GM18909 (cell line): ENCODE measurements around the gene C1QTNF12.

Experiments
- ATAC-seq: cut with Tn5 transposase; IDR thresholded peaks from one replicate; pipeline ENCODE4 v1.9.1; 2021; ENCODE audit warnings: mild to moderate bottlenecking; ENCODE audit not compliant: unreplicated experiment, poor library complexity

The C1QTNF12 gene, protein sequence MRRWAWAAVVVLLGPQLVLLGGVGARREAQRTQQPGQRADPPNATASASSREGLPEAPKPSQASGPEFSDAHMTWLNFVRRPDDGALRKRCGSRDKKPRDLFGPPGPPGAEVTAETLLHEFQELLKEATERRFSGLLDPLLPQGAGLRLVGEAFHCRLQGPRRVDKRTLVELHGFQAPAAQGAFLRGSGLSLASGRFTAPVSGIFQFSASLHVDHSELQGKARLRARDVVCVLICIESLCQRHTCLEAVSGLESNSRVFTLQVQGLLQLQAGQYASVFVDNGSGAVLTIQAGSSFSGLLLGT

GRCh38 chr1:1246577-1247340, at the start of gene C1QTNF12:
C1QTNF12 (minus strand) TSS chr1:1246722; CDS start chr1:1246690, 32 bp downstream.
- ATAC-seq: no peak

GRCh38 chr1:1295154-1295923, 48.8 kb upstream of the C1QTNF12 start:
- ATAC-seq: no peak

DNA sequence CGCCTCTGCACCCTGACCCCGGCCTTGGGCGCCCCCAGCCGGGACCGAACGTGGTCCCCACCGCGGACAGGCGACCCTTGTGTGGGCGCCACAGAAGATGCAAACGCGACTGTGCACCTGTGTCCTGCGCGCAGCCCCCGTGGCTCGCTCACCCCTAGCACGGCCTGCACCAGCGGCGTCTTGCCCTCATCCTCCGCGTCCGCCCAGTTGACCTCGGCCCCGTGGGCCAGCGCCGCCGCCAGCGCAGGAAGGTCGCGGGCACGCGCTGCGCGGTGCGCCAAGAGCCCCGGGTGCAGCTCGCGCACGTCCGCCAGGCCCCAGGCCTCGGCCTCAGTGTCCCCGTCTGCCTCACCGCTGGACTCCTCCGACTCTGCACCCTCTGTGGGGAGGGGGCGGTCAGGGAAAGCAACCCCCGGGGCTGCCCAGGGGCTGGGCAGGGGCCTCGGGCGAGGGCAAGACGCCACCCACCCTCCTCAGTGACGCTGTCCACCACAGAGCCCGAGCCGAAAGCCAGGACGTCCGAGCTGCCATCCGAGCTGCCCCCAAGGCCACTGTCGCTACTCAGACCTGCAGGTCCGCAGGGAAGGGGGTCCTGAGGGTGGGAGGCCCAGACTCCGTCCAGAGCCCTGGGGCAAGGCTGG, 47.8 kb upstream of the C1QTNF12 start:
- ATAC-seq: no peak

GRCh38 chr1:1293263-1294249, 47.0 kb upstream of the C1QTNF12 start:
- ATAC-seq: no peak

- no peak for ATAC-seq
These were observed 46.3 kb upstream of the C1QTNF12 start for GRCh38 chr1:1292851-1293250.

- ATAC-seq: no peak
These were observed 45.9 kb upstream of the C1QTNF12 start for GRCh38 chr1:1292442-1292779.

DNA sequence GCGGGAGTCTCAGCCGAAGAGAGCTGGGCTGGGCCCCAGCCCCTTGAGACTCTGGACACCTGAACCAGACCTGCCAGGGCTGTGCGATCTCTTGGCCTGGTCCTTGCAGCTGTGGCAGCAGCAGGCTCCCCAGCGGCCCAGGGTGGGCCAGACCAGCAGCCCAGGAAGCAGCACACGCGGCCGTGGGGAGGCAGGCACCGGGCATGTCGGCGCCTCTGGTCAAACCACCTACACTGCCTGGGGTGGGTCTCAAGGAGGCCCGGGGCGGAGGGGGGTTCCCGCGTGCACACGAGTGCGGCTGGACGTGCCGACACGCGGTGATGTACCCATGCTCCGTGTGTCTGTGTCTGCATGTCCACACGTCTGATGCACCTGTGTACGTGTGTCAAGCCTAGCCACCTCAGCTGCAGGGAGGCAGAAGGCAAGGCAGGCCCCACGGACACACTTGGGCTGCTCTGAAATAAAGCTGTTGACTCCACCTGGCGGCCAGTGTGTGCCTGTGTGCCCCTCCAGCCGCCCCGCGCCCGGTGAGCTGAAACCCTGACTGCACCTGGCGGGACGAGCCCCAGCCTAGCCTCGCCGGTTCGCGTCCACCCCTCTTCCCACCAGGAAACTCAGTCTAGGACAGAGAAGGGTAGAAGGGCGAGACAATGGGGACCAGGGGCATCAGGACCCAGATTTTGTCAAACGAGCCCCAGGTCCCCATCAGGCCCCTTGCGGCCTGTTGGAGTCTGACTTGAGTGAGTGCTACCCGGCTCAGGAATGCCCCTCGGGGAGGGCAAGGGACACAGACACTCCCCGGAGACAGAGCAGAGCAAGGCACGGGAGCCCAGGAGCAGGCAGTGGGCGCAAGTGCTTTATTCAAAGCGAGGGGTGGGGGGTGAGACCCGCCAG, 45.3 kb upstream of the C1QTNF12 start:
- ATAC-seq: no peak

- ATAC-seq: no peak
These were observed 44.6 kb upstream of the C1QTNF12 start for GRCh38 chr1:1291023-1291528.

DNA sequence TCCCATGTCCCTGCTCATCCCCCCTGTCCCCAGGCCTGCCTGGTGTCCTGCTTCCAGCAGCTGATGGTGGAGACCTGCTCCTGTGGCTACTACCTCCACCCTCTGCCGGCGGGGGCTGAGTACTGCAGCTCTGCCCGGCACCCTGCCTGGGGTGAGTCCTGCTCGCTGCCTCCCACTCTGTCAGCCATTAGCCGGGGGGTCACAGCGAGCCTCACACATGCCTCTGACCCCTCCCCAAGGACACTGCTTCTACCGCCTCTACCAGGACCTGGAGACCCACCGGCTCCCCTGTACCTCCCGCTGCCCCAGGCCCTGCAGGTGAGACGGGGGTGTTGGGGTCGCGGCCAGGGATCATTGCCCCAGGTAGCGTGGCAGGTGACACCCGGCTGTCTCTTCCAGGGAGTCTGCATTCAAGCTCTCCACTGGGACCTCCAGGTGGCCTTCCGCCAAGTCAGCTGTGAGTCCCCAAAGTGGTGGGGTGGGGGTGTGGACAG, 43.8 kb upstream of the C1QTNF12 start:
- ATAC-seq: no peak

DNA sequence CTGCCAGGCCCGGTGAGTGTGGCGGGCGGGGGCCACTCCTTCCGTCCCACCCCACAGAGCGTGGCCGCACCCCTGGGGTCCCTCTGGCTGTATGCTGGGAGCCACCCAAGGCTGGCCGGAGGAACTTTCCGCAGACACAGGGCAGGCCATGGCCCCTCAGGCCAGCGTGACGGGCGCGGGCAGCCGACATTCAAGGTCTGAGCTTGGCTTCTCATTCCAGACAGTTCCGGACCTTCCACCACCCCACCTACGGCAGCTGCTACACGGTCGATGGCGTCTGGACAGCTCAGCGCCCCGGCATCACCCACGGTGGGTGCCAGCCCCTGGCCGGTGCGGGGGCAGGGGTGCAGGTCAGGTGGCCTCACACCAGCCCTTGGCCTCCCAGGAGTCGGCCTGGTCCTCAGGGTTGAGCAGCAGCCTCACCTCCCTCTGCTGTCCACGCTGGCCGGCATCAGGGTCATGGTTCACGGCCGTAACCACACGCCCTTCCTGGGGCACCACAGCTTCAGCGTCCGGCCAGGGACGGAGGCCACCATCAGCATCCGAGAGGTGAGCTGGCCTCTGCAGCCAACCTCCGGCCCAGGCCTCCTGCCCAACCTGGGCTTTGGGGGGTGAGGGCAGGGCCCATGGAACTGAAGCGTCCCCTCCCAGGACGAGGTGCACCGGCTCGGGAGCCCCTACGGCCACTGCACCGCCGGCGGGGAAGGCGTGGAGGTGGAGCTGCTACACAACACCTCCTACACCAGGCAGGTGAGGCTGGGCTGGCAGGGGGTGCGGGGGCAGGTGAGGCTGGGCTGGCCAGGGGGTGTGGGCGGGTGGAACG, 41.0 kb upstream of the C1QTNF12 start:
- no peak for ATAC-seq

DNA sequence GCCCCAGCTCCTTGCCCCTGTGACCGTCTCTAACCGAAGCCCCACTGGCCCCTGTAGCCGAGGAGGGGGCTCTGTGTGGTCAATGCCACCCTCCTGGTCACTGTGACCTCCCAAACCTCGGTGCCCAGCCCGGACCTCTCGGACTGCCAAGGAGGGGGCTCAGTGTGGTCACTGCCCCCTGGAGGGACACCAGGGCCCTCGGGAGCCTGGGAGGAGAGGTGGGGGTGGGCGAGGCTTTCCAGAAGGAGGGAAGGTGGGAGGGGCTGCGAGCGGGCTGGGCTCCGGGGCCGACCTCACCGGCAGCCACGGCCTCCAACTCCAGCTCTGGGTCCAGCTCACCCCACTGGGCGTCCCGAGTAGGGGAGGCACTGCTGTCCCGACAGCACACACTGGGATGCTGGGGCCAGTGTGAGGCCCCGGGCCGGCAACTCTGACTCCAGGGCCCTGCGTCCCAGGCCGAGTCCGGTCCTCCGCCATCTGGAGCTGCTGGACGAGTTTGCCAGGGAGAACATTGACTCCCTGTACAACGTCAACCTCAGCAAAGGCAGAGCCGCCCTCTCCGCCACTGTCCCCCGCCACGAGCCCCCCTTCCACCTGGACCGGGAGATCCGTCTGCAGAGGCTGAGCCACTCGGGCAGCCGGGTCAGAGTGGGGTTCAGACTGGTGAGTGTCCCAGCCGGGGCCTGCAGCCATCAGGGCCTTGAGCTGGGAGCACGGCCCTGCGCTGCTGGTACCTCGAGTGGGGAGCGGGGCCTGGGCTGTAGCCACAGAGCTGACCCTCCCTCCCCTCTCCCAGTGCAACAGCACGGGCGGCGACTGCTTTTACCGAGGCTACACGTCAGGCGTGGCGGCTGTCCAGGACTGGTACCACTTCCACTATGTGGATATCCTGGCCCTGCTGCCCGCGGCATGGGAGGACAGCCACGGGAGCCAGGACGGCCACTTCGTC, 40.1 kb upstream of the C1QTNF12 start:
- ATAC-seq: no peak

GRCh38 chr1:1285611-1286311, 39.2 kb upstream of the C1QTNF12 start:
- ATAC-seq: no peak

- ATAC-seq: no peak
These were observed 38.6 kb upstream of the C1QTNF12 start for GRCh38 chr1:1285102-1285571.

DNA sequence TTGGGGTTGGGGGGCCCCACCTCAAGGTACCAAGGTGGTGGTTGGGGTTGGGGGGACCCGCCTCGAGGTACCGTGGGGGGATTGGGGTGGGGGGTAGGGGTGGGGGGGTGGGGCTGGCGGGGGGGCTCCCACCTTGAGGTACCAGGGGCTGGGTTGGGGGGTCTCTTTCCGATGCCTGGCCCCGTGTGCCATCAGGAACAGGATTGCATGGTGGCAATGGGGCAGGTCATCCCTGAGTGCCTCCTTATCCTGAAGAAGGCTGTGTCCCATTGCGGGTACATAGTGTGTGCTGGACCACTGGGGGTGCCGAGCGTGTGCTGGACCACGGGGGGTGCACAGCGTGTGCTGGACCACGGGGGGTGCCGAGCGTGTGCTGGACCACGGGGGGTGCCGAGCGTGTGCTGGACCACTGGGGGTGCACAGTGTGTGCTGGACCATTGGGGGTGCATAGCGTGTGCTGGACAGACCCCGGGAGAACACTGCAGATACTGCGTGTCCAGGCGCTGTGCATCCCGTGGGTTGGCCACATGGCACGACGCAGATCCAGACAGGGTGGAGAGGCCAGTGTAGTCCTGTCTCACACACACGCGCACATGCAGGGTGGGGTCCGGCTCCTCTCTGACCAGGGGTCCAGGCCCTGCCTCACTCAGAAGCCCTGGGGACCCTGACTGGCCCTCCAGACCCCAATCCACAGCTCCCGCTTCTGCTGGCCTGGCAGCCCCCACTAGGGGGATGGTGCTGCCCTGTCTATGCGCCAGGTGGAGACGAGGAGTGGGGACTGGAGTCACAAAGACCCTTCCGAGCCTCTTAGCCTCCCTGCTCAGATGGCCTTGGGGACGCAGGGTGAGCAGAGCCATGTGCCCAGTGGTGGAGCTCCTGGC, 37.9 kb upstream of the C1QTNF12 start:
- ATAC-seq: no peak

DNA sequence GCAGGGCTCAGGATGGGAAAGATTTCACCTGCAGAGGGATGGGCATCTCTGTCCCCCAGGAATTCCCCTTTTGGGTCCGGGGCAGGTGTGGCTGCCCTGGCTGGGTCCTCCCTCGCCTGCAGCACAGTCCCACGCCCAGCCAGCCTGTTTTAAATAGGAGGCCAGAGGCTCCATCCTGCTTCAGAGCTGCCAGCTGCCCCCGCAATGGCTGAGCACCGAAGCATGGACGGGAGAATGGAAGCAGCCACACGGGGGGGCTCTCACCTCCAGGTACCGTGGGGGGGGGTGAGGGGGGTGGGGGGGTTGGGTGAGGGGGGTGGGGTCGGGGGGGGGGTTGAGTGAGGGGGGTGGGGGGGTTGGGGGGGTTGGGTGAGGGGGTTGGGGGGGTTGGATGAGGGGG, 37.3 kb upstream of the C1QTNF12 start:
- ATAC-seq: no peak
